ENCODE measurements around the gene PSMA6.
"Not testable (repeated sequence)": the region's sequence is repeated elsewhere in the genome, so short reads cannot be mapped to it uniquely, and the experiment has no call there.

Gene PSMA6

DNA sequence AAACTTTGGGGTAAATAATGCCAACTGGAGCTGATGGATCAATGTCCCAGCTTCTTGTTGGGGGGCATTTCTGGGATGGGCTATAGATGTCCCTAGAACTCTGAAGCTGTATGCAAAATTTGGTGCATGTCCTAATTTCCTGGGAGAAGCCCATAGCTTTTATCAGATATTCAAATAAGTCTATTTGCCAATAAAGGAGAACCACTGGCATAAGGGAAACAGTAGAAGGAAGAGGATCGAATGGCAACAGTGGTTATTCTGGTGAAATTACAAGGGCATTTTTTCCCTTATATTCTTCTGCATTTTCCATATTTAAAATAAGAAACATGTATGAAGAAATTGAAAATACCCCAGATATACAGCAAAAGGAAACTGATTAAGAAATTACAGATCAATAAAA lies 34.2 kb downstream of the PSMA6 start:
- no peak for DNase-seq (ENCODE audit: low read depth in 3 of 3)

DNA sequence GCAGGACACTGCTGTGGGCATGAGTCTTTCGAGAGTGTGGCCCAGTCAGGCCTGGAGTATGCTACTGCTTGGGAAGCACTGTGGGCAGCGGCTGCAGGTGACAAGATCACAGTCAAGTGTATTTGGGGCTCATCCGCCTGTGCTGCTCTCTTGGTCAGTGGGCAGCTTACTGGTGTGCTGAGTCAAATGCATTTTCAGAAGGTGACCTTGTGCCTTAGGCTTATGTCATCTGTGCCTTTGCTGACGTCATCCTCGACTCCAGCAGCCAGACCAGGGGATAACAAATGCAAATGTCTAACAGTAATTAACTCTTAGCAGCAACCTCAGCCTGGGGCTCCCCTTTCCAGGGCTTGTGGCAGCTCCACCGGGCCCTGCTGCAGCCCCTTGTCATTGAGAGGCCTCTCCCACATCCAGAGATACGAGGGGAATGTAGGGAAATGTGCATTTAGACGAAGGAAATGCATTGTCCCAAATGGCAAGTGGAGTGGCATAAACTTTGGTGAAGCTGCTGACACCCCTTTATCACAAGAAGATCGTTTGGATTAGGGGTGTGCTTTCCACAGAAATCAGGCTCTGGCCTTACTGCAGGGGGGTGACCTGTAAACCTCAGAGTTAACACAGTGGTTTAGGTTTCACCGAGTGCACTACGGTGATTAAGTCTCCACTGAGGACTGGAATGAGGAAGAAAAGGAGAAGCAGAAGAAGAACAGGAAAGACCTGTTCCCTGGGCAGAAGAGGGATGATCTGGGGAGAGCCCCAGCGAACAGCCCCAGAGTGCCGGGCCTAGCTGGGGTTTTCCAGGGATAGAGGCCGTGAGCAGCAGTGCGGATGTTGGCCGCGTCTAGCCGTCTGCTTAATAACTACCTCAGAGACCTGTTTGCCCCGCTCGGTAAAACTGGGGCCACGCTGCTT lies 39.7 kb downstream of the PSMA6 start:
- no peak for DNase-seq (ENCODE audit: low read depth in 3 of 3)

DNA sequence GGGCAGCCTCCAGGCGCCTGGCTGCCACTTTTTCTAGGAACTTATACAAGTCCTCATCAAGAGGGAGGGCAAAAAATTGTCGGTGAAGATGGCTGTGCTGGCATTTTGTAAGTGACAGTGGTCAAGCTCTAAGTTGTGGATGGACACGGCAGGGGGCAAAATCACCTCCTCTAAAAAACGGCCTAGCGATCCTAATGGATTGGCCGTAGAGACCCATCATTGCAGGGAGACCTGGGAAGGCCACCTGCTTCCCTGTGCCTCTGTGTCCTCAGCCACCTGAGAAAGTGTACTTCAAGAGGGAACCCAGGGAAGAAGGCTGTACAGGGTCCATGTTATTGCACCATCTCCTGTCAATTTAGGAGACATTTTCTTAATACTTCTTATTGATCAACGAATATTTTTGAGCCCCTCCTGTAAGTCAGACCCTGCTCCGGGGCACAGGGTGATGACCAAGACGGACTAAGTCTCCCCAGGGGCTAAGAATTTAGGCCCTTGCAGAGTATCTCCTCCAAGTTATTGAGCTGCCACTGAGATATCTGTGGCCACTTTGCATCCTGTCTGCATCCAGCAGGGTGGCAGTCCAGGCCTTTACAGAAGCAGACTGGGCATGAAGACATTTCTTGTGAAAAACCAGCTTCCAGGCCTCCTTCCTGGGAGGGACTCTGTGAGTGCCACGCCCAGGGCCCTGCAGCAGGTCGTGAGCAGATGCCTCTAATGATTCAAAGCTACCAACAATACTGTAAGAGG lies 40.5 kb downstream of the PSMA6 start:
- DNase-seq (ENCODE audit: low read depth in 3 of 3) = peak in 1 of 3 experiments; percentile 27

DNA sequence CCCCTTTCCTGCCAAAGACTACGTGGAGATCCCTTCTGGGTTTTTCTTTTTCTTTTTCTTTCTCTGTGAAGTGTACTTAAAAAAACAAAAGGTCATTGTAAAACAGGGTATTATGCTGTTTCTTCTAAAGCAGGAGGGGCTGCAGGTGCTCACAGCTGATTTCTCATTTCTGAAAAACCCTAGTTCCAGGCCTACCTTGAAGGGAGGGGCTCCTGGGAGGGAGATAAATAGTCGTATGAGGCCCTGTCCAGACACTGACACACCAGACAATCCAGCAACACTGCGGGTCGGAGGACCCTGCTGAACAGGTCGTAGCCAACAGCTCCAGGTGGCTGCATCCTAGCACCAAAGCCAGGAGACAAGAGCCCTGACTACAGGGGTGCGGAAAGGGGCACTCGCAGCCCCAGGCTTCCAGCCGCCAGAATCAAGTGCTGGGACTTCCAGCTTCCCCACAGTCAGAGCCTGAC lies 41.1 kb downstream of the PSMA6 start:
- DNase-seq (ENCODE audit: low read depth in 3 of 3) = no peak

DNA sequence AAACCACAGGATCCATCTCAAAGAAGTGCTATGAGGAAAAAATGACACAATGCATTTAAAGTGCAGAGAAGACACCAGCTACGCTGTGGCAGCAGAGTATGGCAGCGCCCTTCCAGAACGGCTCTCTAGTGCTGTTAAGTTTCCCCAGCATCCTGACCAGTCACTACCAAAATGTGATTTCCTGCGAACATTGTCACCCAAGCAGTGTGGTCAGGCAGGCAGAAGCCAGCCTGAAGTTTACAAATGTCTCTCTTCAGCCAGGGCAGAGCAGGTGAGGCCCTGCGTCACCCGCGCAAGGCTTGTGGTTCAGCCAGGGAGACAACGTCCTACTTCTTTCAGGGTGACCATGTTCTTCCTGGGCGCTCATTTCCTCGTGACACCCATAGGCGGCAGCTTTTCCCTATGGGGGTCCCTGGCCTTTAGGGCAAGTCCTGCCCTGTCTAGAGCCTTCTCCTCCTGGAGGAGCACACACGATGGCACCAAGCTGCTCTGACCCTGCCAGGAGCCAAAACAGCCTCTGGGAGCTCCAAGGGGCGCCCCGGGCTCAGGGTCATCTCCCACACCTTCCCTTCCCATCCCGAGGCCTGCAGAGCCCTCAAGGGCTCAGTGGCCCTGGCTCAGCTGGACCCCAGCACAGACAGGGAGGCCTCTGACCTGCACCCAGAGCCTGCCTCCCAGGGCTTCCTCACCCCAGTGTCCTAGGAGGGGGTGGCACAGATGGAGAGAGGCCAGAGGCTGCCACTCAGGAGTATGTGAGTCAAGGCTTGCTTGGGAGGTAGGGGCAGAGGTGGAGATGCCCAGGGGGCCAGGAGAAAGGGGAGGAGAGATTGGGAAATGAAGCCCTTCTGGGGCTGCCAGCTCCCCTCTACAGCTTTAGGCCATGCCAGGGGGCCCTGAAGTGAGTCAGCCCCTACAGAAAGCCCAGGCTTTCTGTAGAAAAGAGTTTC lies 41.9 kb downstream of the PSMA6 start:
- no peak for DNase-seq (ENCODE audit: low read depth in 3 of 3)

DNA sequence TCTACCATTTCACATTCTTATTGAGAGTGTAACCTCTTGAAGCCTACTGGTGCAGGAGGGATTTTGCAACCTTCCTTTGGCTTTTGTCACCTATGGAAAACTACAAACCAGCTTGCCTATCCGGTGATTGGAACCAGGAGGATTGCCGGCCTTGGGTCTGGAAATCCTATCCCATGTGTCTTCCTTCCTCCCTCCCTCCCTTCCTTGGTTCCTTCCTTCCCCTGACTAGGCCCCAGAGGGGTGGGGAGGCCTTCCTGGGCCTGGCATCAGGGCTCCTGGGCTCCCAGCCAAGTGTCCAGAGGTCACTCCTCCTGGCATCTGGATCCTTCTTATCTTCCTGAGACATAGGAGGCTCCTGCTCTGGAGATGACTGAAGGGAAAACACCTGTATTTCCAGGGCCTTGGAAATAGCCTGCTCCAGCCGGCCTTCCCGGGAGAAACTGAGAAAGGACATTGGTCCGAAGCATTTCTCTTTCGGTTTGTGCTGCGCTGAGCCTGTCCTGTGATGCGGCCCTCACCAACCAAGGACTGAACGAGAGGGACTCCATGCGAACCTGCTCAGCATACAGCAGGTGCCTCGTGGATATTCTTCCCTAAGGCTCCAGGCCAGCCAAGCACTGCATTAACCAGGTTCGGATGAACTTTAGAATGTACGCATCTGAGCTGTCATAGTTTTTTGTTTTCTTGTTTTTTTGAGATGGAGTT lies 43.4 kb downstream of the PSMA6 start:
- no peak for DNase-seq (ENCODE audit: low read depth in 3 of 3)

DNA sequence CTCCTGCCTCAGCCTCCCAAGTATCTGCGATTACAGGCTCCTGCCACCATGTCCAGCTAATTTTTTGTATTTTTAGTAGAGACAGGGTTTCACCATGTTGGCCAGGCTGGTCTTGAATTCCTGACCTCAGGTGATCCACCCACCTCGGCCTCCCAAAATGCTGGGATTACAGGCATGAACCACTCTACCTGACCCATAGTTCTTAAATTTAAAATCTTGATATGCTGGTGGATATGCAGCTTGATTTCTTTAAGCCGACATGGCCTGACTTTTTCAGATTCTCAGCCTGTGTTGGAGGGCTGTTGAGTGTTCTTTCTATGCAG lies 44.0 kb downstream of the PSMA6 start:
- not testable (repeated sequence) for DNase-seq (ENCODE audit: low read depth in 3 of 3)

DNA sequence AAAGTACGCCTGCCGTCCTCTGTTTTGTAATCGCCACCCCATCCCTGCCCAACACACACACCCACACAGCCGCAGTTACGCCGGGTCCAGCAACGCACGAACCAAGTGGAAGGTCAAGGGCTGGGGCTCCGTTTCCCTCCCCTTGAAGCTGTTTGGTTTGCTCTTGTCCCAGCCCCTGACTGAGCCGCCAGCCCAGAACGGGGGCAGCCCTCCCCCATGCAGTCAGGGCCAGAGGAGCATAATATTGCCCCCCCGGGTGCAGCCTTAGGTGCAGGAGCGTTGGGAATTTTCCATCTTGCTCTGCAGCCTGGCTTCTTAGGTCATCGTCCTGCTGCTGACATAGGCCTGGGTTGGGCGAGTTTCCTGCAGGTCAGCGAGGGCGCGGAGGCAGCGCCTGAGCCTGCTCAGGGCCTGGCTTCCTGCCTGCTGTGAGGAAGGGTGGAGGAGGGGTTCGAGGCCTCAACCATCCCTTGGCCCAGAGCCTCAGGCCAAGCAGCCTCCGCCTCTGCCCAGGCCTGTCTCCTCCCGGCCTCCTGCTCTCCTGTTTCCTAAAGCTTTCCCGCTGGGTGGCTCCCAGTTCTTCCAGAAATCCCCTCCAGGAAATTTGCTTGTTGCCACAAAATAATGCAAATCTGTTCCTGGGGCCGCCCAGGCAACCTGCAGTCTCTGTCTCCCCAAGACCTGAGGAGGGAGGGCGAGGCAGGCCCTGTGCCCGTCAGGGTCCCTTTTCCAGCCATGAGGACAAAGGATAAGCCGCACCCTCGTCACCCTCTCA lies 44.5 kb downstream of the PSMA6 start:
- DNase-seq (ENCODE audit: low read depth in 3 of 3) = no peak

DNA sequence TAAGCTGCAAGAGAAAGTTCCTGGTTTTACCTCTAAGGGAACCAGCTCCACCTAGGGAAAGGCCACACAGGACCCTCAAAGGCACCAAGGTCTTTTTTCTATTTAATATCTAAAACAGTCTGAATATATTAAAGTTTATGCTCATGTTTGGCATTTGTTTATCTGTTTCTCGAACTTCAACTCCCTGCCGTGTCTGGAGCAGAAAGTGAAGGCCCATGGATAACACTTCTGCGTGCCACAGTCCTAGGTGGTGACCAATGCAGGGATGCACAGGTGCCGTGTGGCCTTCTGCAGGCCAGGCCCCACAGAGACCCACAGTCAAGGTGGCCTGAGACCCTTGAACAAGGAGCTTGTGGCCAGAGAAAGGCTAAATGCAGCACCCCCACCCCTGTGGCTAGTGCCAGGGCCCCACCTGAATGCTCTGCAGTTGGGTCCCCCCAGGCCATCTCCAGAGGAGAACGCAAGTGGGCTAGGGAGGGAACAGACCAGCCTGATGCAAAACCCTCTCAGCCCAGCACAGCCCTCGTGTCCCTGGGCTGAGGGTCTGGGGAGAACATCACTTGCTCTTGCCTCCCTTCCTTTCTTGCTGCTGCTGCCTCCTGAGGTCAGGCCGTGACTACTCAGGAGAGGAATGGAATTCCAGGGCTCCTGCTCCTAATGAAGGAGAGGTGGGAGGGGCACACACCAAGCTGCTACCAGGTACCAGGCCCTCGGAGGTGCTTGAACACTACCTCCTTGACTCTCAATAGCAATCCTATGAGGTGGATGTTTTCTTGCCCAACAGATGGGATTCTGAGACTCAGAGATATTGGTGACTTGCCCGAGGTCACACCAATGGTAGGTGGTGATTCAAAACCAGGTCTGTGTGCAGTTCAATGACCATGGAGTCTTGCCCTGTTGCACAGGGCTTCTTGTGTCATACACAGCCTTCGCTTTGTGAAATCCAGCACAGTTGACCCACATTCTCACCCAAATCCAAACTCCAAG lies 45.4 kb downstream of the PSMA6 start:
- DNase-seq (ENCODE audit: low read depth in 3 of 3) = no peak

DNA sequence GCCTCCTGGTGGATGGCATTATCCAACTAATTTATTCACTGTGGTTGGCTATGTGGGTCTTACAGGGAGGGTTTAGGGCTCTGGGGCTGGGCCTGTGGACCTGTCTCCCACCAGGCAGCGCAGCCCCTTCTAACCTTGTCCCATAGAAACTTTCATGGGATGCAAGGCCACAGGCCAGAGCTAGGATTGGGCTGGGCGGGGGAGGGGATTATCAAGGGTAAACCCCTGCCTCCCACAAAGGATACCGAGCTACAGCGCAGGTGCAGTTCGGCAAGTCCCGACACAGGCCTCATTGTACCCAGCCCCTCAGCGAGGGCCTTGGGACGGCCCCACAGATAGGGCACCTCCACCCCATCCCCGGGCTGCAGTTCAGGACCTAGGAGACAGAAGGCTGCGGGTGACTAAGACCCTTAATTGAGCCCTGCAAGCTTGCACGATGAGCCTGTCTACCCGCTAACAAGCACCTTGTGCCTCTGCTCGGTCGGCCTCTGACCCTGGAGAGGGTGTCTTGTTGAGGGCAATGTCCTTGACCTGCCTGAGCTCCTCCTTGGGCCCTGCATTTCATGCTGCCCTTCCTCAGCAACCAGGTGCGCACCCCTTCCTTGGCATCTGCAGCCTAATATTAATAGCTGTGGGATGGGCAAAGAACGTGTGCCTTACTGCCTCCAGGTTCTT lies 46.7 kb downstream of the PSMA6 start:
- no peak for DNase-seq (ENCODE audit: low read depth in 3 of 3)

DNA sequence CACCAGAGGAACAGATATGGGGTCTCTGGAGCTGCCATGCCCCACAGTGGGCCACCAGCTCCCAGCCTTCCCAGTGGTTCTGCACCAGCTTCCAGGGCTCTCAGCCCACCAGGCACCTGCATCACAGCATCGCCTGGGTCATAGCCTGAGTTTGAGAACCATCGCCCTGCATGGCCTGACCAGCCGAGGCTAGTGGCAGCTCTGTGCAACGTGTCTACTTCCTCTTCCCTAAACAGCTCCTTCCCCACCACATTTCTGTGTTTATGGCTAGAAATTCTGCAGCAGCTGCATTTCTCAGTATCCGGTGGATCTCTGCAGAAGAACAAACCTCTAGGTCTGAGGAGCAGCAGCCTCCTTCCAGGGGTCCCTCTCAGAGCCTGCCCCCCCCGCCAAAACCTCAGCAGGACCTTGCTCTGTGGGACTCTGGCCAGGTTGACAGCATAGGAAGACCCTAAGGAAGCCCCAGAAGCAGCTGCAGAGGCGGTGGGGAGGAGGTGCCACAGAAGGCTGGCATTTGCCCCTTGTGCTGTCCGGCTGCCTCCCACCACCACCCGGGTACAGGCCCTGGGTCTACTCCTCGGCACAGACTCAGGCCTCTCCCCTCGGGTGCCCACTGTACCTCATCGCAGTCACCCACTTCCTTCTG lies 47.7 kb downstream of the PSMA6 start:
- DNase-seq (ENCODE audit: low read depth in 3 of 3) = no peak

DNA sequence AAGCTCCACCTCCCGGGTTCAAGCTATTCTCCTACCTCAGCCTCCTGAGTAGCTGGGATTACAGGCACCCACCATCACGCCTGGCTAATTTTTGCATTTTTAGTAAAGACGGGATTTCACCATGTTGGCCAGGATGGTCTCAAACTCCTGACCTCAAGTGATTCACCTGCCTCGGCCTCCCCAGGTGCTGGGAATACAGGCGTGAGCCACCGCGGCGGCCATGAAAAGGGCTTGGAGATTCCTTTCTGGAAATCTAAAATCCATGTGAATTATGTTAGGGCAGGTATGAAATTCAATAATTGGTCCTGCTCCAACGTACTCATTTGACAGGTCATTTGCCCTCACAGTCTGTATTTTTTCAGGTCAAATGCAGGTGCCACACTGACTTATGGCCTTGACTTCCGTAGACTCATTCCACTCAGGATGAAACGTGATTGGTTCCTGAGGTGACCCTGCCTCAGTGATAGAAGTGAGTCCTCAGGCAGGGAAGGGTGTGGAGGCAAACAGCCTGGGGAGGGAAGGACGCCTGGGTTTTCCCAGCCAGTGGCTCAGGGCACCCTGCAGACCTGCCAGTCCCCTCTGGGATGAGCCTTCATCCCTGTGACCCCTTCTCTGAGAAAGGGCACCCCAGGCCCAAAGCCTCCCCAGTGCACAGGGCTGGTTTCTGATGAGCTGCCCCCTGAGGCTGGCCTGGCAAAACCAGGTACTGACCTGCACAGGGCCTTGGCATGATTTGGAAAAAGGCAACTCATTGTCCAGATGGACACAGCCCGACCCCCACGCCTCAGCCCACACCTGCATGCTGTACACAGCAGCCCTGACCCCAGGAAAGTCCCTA lies 48.7 kb downstream of the PSMA6 start:
- DNase-seq (ENCODE audit: low read depth in 3 of 3) = no peak

DNA sequence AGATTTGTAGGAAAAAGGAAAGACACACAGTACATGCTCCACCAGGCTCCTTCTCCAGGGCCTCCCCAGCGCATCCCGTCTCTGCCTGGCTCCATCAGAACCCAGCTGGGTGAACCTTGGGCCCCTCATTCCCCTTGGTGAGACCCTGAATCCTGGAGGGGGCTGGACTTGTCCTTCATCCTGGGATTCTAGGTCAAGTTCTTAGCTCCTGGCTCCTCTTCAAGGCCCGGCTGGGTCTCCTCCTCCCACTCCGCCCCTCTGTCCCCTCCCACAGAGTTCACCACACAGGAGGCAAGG lies 49.2 kb downstream of the PSMA6 start:
- no peak for DNase-seq (ENCODE audit: low read depth in 3 of 3)

DNA sequence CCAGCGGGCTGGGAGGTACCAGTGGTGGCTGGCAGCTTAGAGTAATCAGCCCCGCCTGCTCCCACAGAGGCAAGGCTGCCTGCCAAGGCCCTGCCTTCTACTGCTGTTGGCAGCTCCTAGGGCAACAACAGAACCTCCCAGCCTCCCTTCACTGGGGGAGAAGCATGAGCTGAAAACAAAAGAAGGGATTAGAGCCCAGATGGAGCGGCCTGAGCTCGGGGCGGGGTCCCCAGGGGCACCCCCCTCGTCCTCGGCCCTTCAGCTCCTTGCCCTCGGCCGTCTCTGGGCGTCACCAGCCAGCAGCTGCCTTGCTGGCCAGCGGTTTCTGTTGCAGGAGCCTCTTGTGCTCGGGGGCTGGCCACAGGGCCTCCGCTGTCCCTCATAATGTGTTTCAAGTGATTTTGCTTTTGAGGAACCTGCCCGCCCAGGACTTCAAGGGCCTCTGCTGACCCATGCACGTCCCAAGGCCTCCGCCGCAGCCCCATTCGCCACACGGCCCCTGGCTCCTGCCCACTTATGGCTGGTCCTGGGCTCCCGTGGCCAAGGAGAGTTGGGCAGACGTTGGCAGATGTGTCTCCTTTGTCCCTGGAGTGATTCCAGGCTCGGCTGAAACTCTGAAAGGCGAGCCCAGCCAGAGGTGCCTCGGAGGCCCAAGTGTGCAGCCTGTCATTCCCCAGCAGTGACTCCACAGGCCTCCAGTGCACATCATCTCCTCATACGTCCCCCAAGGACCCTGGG lies 49.7 kb downstream of the PSMA6 start:
- no peak for DNase-seq (ENCODE audit: low read depth in 3 of 3)

DNA sequence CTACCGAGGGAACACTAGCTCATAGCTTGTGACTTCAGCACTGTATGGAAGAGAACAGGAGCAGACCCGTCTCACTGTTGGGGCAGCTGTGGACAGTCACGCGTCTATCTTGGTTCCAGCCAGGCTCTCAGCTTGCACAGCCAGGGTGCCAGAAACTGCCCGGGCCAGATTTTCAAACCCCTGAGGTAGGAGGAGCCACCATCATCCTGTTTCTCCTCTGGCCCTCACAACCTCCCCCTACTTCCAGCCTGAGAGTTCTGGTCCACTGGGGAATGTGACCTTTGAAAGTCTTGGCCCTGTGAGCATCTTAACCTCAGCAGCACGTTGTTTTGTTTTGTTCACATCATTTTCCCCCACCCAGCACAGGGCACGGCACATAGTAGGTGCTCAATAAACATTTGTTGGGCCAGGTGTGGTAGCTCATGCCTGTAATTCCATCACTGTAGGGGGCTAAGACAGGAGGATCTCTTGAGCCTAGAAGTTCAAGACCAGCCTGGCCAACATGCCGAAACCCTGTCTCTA lies 50.4 kb downstream of the PSMA6 start:
- DNase-seq (ENCODE audit: low read depth in 3 of 3) = no peak

DNA sequence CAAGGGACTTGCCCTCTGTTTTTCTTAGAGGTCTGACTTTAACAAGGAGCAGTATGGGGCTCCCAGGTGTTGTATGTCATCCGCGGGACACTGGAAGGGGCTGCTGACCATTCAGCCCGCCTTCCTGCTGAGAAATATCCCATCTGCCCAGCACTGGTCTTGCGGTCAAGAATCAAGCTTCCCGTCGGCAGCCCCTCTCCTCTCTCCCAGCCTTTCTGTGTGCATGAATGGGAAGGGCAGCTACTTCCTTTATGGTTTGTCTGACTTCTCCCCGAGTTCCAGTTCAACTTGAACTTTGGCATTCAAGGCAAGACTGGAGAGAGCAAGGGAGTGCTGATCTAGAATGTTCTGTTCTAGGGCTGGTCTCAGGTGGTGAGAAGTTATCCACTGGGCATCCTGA lies 51.5 kb downstream of the PSMA6 start:
- no peak for DNase-seq (ENCODE audit: low read depth in 3 of 3)
